ENCODE measurements around the gene NHLH1.

DNA sequence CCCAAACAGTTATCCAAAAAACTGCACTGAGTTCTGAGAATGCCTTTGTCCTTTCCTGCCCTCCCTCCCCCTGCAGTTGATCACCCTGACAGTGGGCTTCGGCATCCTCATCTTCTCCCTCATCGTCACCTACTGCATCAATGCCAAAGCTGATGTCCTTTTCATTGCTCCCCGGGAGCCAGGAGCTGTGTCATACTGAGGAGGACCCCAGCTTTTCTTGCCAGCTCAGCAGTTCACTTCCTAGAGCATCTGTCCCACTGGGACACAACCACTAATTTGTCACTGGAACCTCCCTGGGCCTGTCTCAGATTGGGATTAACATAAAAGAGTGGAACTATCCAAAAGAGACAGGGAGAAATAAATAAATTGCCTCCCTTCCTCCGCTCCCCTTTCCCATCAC lies 8.8 kb upstream of the NHLH1 start:
- no peak for TF ChIP-seq CTCF (IDR thresholded peaks at IDR 0.05)
- TF ChIP-seq SIN3A (IDR thresholded peaks at IDR 0.05; ENCODE audit: borderline replicate concordance, insufficient read depth, low read depth, low read length), result no peak
- no peak for TF ChIP-seq POLR2AphosphoS5 (IDR thresholded peaks at IDR 0.05; ENCODE audit: low read depth, low read length)
- TF ChIP-seq TCF7L2 (IDR thresholded peaks at IDR 0.05; ENCODE audit: low read depth, low read length), result no peak
- no peak for TF ChIP-seq REST (IDR thresholded peaks at IDR 0.05; ENCODE audit: insufficient read depth in 1 of 2, low read depth in 2 of 2, low read length in 1 of 2)

Data from Panc1 (cell line).